Measurements from ENCODE around the gene ITGA1. TPM values are rescaled to one million over a fixed set of nuclear protein-coding genes. Genes with fewer than 3 reads are reported as not detected.

Gene ITGA1
- total RNA-seq, 5 donors from 2014 or later (not counting 1 experiment from before 2014, with no cell fraction given), result 2.9 to 13.0 (median 6.8) TPM

DNA sequence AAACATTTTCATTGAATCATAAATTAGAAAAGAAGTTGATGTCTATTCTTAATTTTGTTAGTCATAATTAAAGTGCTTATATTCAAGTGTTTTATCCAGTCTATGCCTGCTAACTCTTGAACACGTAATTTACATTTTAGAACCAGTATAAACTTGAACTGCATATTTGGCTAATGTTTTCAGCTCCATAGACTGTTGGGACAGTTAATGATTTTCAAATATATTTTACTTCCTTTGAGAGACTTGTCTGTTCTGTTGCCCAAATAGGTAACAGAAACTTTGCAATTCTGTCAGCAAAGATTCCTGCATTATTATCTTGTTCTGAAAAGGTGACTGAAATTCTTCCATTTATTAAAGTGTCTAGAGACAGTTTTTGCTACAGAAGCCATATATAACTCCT, 209.3 kb downstream of the ITGA1 start:
- ChIA-PET POLR2A (no interaction called here), CTCF (interaction anchor here in 1 of 2 donors (0.9 to 1.2 kb wide), 2 partner anchors 38 to 43 kb away, joined by 3 to 4 read pairs; no protein-coding TSS in a partner anchor)
- Mint-ChIP-seq H3K9me3 (no peaks in the 10 kb centered on the region), H3K27me3 (peaks cover 5 to 8% of the 10 kb centered on the region in 2 donors), H3K27ac (no peak overlapping the region), H3K36me3 (no peaks in the 10 kb centered on the region), H3K4me3 (no peak overlapping the region), H3K4me1 (no peaks in the 10 kb centered on the region)
- Histone ChIP-seq H3K4me3 (ENCODE audit: control insufficient read depth in 1 of 2, extremely low read depth in 1 of 2, low read length in 1 of 2) (no peak overlapping the region), H3K27me3 (replicated peaks in 1 of 2; ENCODE audit: control insufficient read depth in 2 of 2, extremely low read depth in 1 of 2, insufficient read depth in 2 of 2, low read length in 1 of 2) (no peaks in the 10 kb centered on the region), H3K27ac (ENCODE audit: low read length) (no peak overlapping the region), H3K4me1 (ENCODE audit: control insufficient read depth in 1 of 2, extremely low read depth in 1 of 2, insufficient read depth in 2 of 2, low read length in 2 of 2) (no peaks in the 10 kb centered on the region), H3K9me3 (no peaks in the 10 kb centered on the region), H3K36me3 (ENCODE audit: control insufficient read depth in 2 of 2, extremely low read depth in 1 of 2, insufficient read depth in 1 of 2, low read length in 1 of 2) (no peaks in the 10 kb centered on the region)
- ATAC-seq (replicated peaks in 1 of 4) (no peak), DNase-seq (no peak)
- no CpG with 5 or more reads among the region's 1 CpG for WGBS (ENCODE audit: insufficient coverage)

DNA sequence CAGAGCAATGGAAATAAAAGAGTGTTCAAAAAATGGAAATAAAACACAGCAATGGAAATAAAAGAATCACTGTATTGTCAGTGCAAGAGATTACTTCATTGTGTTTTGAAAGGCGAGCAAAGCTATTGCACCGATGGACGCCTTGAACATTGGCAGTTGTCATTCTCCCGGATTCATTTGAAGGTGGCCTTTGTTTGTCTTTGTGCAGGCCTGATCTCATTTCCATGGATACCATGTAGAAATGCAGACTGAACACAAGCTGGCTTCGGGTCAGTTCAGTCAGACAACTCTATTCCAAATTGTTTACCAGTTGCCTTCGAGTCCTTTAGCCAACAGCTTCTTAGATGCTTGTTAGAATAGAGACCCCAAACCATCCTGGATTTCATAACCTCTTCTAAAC, 209.7 kb downstream of the ITGA1 start:
- H3K36me3 ChIP-seq (ENCODE audit: control insufficient read depth in 2 of 2, extremely low read depth in 1 of 2, insufficient read depth in 1 of 2, low read length in 1 of 2), result no peaks in the 10 kb centered on the region
- H3K9me3 ChIP-seq, result no peaks in the 10 kb centered on the region
- Mint-ChIP-seq H3K27ac (no peak overlapping the region), H3K9me3 (no peaks in the 10 kb centered on the region), H3K27me3 (peaks cover 2 to 3% of the 10 kb centered on the region in 2 donors), H3K36me3 (no peaks in the 10 kb centered on the region), H3K4me1 (no peaks in the 10 kb centered on the region), H3K4me3 (no peak overlapping the region)
- DNase-seq (no peak), ATAC-seq (replicated peaks in 1 of 4) (no peak)
- no peaks in the 10 kb centered on the region for H3K4me1 ChIP-seq (ENCODE audit: control insufficient read depth in 1 of 2, extremely low read depth in 1 of 2, insufficient read depth in 2 of 2, low read length in 2 of 2)
- 95% methylated on average over 5 of the region's 6 CpGs for WGBS (ENCODE audit: insufficient coverage)
- POLR2A ChIA-PET, result no interaction called here
- H3K27me3 ChIP-seq (replicated peaks in 1 of 2; ENCODE audit: control insufficient read depth in 2 of 2, extremely low read depth in 1 of 2, insufficient read depth in 2 of 2, low read length in 1 of 2), result no peaks in the 10 kb centered on the region
- H3K27ac ChIP-seq (ENCODE audit: low read length), result no peak overlapping the region
- H3K4me3 ChIP-seq (ENCODE audit: control insufficient read depth in 1 of 2, extremely low read depth in 1 of 2, low read length in 1 of 2), result no peak overlapping the region
- CTCF ChIA-PET, result interaction anchor here in 1 of 2 donors (0.9 kb wide), 1 partner anchor 43 kb away, joined by 3 read pairs; no protein-coding TSS in a partner anchor

DNA sequence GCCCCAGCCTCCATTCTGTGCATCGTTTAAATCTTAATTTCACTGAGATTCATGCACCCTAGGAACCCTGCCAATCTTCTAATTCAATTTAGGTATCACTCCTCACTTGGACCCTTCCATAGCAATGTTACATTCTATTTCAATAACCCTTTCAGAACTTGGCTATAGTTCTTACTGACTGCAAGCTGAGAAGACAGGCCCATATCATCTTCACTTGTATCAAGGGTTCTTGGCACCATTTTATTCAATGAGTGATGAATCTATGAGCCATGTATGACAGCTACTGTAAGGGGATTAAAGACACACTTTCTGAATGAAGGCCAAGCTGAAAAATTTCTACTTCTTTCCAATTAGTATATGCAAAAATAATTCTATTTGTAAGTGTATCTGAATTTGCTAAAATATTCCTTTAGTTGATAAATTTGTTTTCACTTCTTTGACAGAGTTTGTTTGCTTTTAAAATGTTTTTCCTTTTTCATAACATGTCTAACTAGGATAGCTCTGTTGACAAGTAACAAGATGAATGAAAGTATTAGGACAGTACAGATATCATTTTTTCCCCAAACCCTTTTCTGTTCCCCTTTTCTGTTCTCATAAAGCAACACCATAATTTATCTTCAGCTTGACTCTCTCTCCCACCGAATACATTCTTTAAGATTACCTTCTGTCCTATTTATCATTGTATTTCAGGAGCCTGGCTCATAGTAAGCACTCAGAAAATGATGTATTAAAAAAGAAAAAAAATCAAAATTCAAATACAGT, 211.0 kb downstream of the ITGA1 start:
- H3K9me3 ChIP-seq, result no peaks in the 10 kb centered on the region
- no peak overlapping the region for H3K4me3 ChIP-seq (ENCODE audit: control insufficient read depth in 1 of 2, extremely low read depth in 1 of 2, low read length in 1 of 2)
- no peaks in the 10 kb centered on the region for H3K27me3 ChIP-seq (replicated peaks in 1 of 2; ENCODE audit: control insufficient read depth in 2 of 2, extremely low read depth in 1 of 2, insufficient read depth in 2 of 2, low read length in 1 of 2)
- no peaks in the 10 kb centered on the region for H3K36me3 ChIP-seq (ENCODE audit: control insufficient read depth in 2 of 2, extremely low read depth in 1 of 2, insufficient read depth in 1 of 2, low read length in 1 of 2)
- Mint-ChIP-seq H3K4me3 (no peak overlapping the region), H3K36me3 (no peaks in the 10 kb centered on the region), H3K27ac (no peak overlapping the region), H3K4me1 (no peaks in the 10 kb centered on the region), H3K9me3 (no peaks in the 10 kb centered on the region), H3K27me3 (no peaks in the 10 kb centered on the region)
- ATAC-seq (replicated peaks in 1 of 4) (no peak), DNase-seq (no peak)
- CTCF ChIA-PET, result no interaction called here
- H3K4me1 ChIP-seq (ENCODE audit: control insufficient read depth in 1 of 2, extremely low read depth in 1 of 2, insufficient read depth in 2 of 2, low read length in 2 of 2), result no peaks in the 10 kb centered on the region
- no peak overlapping the region for H3K27ac ChIP-seq (ENCODE audit: low read length)
- POLR2A ChIA-PET, result interaction anchor here in 1 of 2 donors (0.6 kb wide), 1 partner anchor 1444 kb away, joined by 3 read pairs; no protein-coding TSS in a partner anchor
- WGBS (ENCODE audit: insufficient coverage), result 93% methylated on average over 1 of the region's 2 CpGs

DNA sequence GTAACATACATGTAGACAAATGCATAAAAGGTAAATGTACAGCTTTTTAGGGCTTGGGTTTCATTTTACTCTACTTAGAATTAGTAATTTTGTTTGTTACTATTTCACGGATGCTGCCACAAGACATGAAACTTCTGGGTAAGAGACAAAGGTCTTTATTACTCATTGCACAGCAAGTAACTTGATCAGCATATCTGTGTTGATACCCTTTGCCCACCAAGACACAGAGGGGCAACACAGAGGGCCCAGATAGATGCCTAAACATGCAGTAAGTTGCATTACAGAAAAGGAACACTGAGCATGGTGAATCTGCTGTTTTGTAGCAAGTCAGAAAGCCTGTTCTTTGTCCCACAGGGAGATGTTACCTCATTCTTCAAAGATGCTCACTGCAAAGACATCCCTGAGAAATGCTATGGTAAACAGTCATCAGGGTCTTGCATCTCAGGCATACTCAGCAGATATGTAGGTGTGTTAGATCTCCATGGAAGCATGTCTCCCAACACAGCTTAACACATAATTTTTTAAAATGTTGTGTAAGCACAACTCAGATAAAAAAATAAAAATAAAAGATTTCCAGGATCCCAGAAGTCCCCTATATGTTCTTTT, 211.7 kb downstream of the ITGA1 start:
- no peaks in the 10 kb centered on the region for H3K36me3 Mint-ChIP-seq
- H3K9me3 Mint-ChIP-seq, result no peaks in the 10 kb centered on the region
- DNase-seq (no peak), ATAC-seq (replicated peaks in 1 of 4) (no peak)
- WGBS (ENCODE audit: insufficient coverage), result no CpG with 5 or more reads among the region's 1 CpG
- peaks cover 3 to 6% (median 4%) of the 10 kb centered on the region in 3 donors for H3K4me1 Mint-ChIP-seq
- Histone ChIP-seq H3K27me3 (replicated peaks in 1 of 2; ENCODE audit: control insufficient read depth in 2 of 2, extremely low read depth in 1 of 2, insufficient read depth in 2 of 2, low read length in 1 of 2) (no peaks in the 10 kb centered on the region), H3K27ac (ENCODE audit: low read length) (no peak overlapping the region), H3K36me3 (ENCODE audit: control insufficient read depth in 2 of 2, extremely low read depth in 1 of 2, insufficient read depth in 1 of 2, low read length in 1 of 2) (no peaks in the 10 kb centered on the region), H3K4me3 (ENCODE audit: control insufficient read depth in 1 of 2, extremely low read depth in 1 of 2, low read length in 1 of 2) (no peak overlapping the region), H3K9me3 (no peaks in the 10 kb centered on the region), H3K4me1 (ENCODE audit: control insufficient read depth in 1 of 2, extremely low read depth in 1 of 2, insufficient read depth in 2 of 2, low read length in 2 of 2) (no peaks in the 10 kb centered on the region)
- CTCF ChIA-PET, result no interaction called here
- H3K4me3 Mint-ChIP-seq, result no peak overlapping the region
- POLR2A ChIA-PET, result interaction anchor here in 1 of 2 donors (0.6 kb wide), 1 partner anchor 1443 kb away, joined by 3 read pairs; no protein-coding TSS in a partner anchor
- H3K27me3 Mint-ChIP-seq, result no peaks in the 10 kb centered on the region
- no peak overlapping the region for H3K27ac Mint-ChIP-seq

DNA sequence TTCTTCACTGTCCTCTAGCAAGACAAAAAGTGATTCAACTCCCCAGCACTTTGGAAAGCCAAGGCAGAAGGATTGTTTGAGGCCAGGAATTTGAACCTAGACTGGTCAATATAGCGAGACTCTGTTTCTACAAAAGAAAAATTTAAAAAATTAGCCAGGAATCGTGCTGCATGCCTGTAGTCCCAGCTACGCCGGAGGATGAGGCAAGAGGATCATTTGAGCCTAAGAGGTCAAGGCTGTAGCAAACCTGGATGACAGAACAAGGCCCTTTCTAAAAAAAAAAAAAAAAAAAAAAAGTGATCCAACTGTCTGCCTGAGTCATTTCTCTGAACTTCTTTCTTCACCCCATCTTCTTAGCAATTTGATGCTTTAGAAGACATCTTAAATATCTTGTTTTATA, 213.8 kb downstream of the ITGA1 start:
- no peak for DNase-seq
- 100% methylated on average over 4 of the region's 4 CpGs for WGBS (ENCODE audit: insufficient coverage)
- ATAC-seq (replicated peaks in 1 of 4), result no peak
- H3K4me3 ChIP-seq (ENCODE audit: control insufficient read depth in 1 of 2, extremely low read depth in 1 of 2, low read length in 1 of 2), result no peak overlapping the region
- no peaks in the 10 kb centered on the region for H3K9me3 ChIP-seq
- H3K4me1 Mint-ChIP-seq, result peaks cover 13 to 17% (median 17%) of the 10 kb centered on the region in 3 donors
- peaks cover 0 to 3% of the 10 kb centered on the region in 2 experiments for H3K4me1 ChIP-seq (ENCODE audit: control insufficient read depth in 1 of 2, extremely low read depth in 1 of 2, insufficient read depth in 2 of 2, low read length in 2 of 2)
- no peaks in the 10 kb centered on the region for H3K36me3 ChIP-seq (ENCODE audit: control insufficient read depth in 2 of 2, extremely low read depth in 1 of 2, insufficient read depth in 1 of 2, low read length in 1 of 2)
- CTCF ChIA-PET, result no interaction called here
- no peak overlapping the region for H3K4me3 Mint-ChIP-seq
- POLR2A ChIA-PET, result no interaction called here
- no peak overlapping the region for H3K27ac Mint-ChIP-seq
- H3K27ac ChIP-seq (ENCODE audit: low read length), result no peak overlapping the region
- no peaks in the 10 kb centered on the region for H3K36me3 Mint-ChIP-seq
- no peaks in the 10 kb centered on the region for H3K9me3 Mint-ChIP-seq
- no peaks in the 10 kb centered on the region for H3K27me3 ChIP-seq (replicated peaks in 1 of 2; ENCODE audit: control insufficient read depth in 2 of 2, extremely low read depth in 1 of 2, insufficient read depth in 2 of 2, low read length in 1 of 2)
- no peaks in the 10 kb centered on the region for H3K27me3 Mint-ChIP-seq

DNA sequence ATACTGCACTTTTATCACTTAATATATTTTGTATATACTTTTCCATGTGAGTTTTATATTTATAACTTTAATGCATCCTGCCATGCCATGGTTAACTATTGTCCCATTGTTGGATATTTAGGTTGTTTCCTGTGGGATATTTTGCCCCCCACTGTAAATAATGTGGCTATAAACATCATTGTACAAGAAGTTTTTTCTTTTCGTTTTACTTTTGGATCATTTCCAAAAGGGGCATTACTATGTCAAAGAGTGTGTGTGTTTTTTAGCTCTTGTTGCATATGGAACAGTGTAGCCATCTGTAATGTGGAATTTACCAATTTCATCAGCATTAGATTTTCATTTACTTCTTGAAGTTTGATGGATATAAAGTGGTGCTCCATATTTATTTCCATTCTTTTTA, 214.8 kb downstream of the ITGA1 start:
- DNase-seq, result no peak
- Mint-ChIP-seq H3K9me3 (no peaks in the 10 kb centered on the region), H3K4me1 (peaks cover 22 to 26% (median 24%) of the 10 kb centered on the region in 3 donors), H3K36me3 (no peaks in the 10 kb centered on the region), H3K27ac (no peak overlapping the region), H3K4me3 (no peak overlapping the region), H3K27me3 (no peaks in the 10 kb centered on the region)
- H3K4me3 ChIP-seq (ENCODE audit: control insufficient read depth in 1 of 2, extremely low read depth in 1 of 2, low read length in 1 of 2), result no peak overlapping the region
- no peak for ATAC-seq (replicated peaks in 1 of 4)
- H3K9me3 ChIP-seq, result no peaks in the 10 kb centered on the region
- no peaks in the 10 kb centered on the region for H3K27me3 ChIP-seq (replicated peaks in 1 of 2; ENCODE audit: control insufficient read depth in 2 of 2, extremely low read depth in 1 of 2, insufficient read depth in 2 of 2, low read length in 1 of 2)
- H3K27ac ChIP-seq (ENCODE audit: low read length), result no peak overlapping the region
- H3K36me3 ChIP-seq (ENCODE audit: control insufficient read depth in 2 of 2, extremely low read depth in 1 of 2, insufficient read depth in 1 of 2, low read length in 1 of 2), result no peaks in the 10 kb centered on the region
- ChIA-PET POLR2A (no interaction called here), CTCF (no interaction called here)
- WGBS (ENCODE audit: insufficient coverage), result no CpG with 5 or more reads among the region's 1 CpG
- H3K4me1 ChIP-seq (ENCODE audit: control insufficient read depth in 1 of 2, extremely low read depth in 1 of 2, insufficient read depth in 2 of 2, low read length in 2 of 2), result peaks cover 0 to 3% of the 10 kb centered on the region in 2 experiments

Data from T-cell (primary cell).